ENCODE results near the gene SAP30BP. TPM values are rescaled to one million over a fixed set of nuclear protein-coding genes. Genes with fewer than 3 reads are reported as not detected.

SAP30BP gene
- total and polyA plus RNA-seq, 2 donors (not counting 3 experiments of a cell fraction or from before 2014, with no cell fraction given): 116 to 151 TPM

GRCh38 chr17:75627094-75627493 lies 40.0 kb upstream of the SAP30BP start:
- TF ChIP-seq POLR2A (IDR thresholded peaks at IDR 0.05; ENCODE audit: low read depth, low read length) (no peak), JUN (IDR thresholded peaks at IDR 0.05; ENCODE audit: borderline replicate concordance, insufficient read depth, insufficient read length, low read depth) (no peak), GATA2 (IDR thresholded peaks at IDR 0.05; ENCODE audit: insufficient read depth, insufficient read length, low read depth, low read length) (no peak), EZH2 (IDR thresholded peaks at IDR 0.05; ENCODE audit: borderline replicate concordance, low read depth, low read length, severe bottlenecking) (no peak)
- Histone ChIP-seq H3K9me1 (replicated peaks; ENCODE audit: control insufficient read depth, extremely low read depth, insufficient read depth, low read length) (no peaks in the 10 kb centered on the region), H3K27ac (ENCODE audit: insufficient read depth, low read depth, low read length) (no peak overlapping the region), H3K27me3 (ENCODE audit: control insufficient read depth in 2 of 2, insufficient read depth in 2 of 2, low read length in 2 of 2) (no peaks in the 10 kb centered on the region), H3K79me2 (ENCODE audit: control insufficient read depth, insufficient read depth, low read length) (no peaks in the 10 kb centered on the region), H2AFZ (ENCODE audit: low read depth, low read length) (no peak overlapping the region), H3K36me3 (ENCODE audit: control insufficient read depth in 2 of 2, extremely low read depth in 1 of 2, insufficient read depth in 2 of 2, low read length in 2 of 2) (no peaks in the 10 kb centered on the region), H3K4me3 (replicated peaks in 1 of 3; ENCODE audit: insufficient read depth in 1 of 3, low read depth in 1 of 3, low read length in 3 of 3) (no peak overlapping the region), H3K4me2 (ENCODE audit: insufficient read depth, low read length) (no peak overlapping the region), H4K20me1 (replicated peaks; ENCODE audit: control insufficient read depth, extremely low read depth, insufficient read depth, low read length) (no peaks in the 10 kb centered on the region), H3K4me1 (ENCODE audit: control insufficient read depth, extremely low read depth, insufficient read depth, low read length) (no peaks in the 10 kb centered on the region), H3K9ac (replicated peaks; ENCODE audit: extremely low read depth, insufficient read depth, low read length) (no peak overlapping the region), H3K9me3 (replicated peaks; ENCODE audit: control insufficient read depth, insufficient read depth, low read length) (no peaks in the 10 kb centered on the region)
- ChIA-PET CTCF (interaction anchor here (3.4 to 16.3 kb wide), 2 partner anchors 120 to 126 kb away, joined by 18 to 625 read pairs; no protein-coding TSS in a partner anchor), POLR2A (interaction anchor here (0.6 kb wide), 1 partner anchor 14 kb away, joined by 3 read pairs; no protein-coding TSS in a partner anchor)
- intact Hi-C loops (cut with micrococcal nuclease) (no loop called here), dilution Hi-C loops (cut with MboI; ENCODE audit: extremely low pct_ligation_motif_present, low sequenced_read_pairs) (no loop called here)
- DNase-seq (ENCODE audit: low read depth, low spot score): no peak
- TSS peak; percentile 18 for BruUV-seq (replicated peaks)
- no peak for FAIRE-seq

- Histone ChIP-seq H3K4me3 (replicated peaks in 1 of 3; ENCODE audit: insufficient read depth in 1 of 3, low read depth in 1 of 3, low read length in 3 of 3) (no peak overlapping the region), H3K9me3 (replicated peaks; ENCODE audit: control insufficient read depth, insufficient read depth, low read length) (no peaks in the 10 kb centered on the region), H3K27ac (ENCODE audit: insufficient read depth, low read depth, low read length) (no peak overlapping the region), H2AFZ (ENCODE audit: low read depth, low read length) (no peak overlapping the region), H3K9me1 (replicated peaks; ENCODE audit: control insufficient read depth, extremely low read depth, insufficient read depth, low read length) (no peaks in the 10 kb centered on the region), H3K79me2 (ENCODE audit: control insufficient read depth, insufficient read depth, low read length) (no peaks in the 10 kb centered on the region), H3K27me3 (ENCODE audit: control insufficient read depth in 2 of 2, insufficient read depth in 2 of 2, low read length in 2 of 2) (no peaks in the 10 kb centered on the region), H3K36me3 (ENCODE audit: control insufficient read depth in 2 of 2, extremely low read depth in 1 of 2, insufficient read depth in 2 of 2, low read length in 2 of 2) (no peaks in the 10 kb centered on the region), H3K4me2 (ENCODE audit: insufficient read depth, low read length) (no peak overlapping the region), H4K20me1 (replicated peaks; ENCODE audit: control insufficient read depth, extremely low read depth, insufficient read depth, low read length) (no peaks in the 10 kb centered on the region), H3K9ac (replicated peaks; ENCODE audit: extremely low read depth, insufficient read depth, low read length) (no peak overlapping the region), H3K4me1 (ENCODE audit: control insufficient read depth, extremely low read depth, insufficient read depth, low read length) (peaks cover 5% of the 10 kb centered on the region)
- dilution Hi-C loops (cut with MboI; ENCODE audit: extremely low pct_ligation_motif_present, low sequenced_read_pairs) (no loop called here), intact Hi-C loops (cut with micrococcal nuclease) (no loop called here)
- CTCF ChIA-PET: interaction anchor here (1.0 to 16.3 kb wide), 6 partner anchors 9 to 125 kb away, joined by 3 to 625 read pairs (median 12); no protein-coding TSS in a partner anchor
- DNase-seq (ENCODE audit: low read depth, low spot score): no peak
- no peak for FAIRE-seq
- BruUV-seq (replicated peaks): no TSS peak
- POLR2A ChIA-PET: no interaction called here
- no peak for TF ChIP-seq JUN (IDR thresholded peaks at IDR 0.05; ENCODE audit: borderline replicate concordance, insufficient read depth, insufficient read length, low read depth)
- TF ChIP-seq CTCF (IDR thresholded peaks at IDR 0.05; ENCODE audit: extremely low read depth in 1 of 2, insufficient read depth in 1 of 2, low read depth in 1 of 2, low read length in 2 of 2): no peak
- TF ChIP-seq MAX (IDR thresholded peaks at IDR 0.05; ENCODE audit: insufficient read depth, insufficient read length): no peak
- no peak for TF ChIP-seq POLR2AphosphoS5 (IDR thresholded peaks at IDR 0.05; ENCODE audit: insufficient read depth, low read depth, low read length)
- TF ChIP-seq GATA2 (IDR thresholded peaks at IDR 0.05; ENCODE audit: insufficient read depth, insufficient read length, low read depth, low read length): no peak
- TF ChIP-seq POLR2A (IDR thresholded peaks at IDR 0.05; ENCODE audit: low read depth, low read length): no peak
- TF ChIP-seq MYC (IDR thresholded peaks at IDR 0.05; ENCODE audit: low read depth, low read length): no peak
- no peak for TF ChIP-seq EZH2 (IDR thresholded peaks at IDR 0.05; ENCODE audit: borderline replicate concordance, low read depth, low read length, severe bottlenecking)
Observed at GRCh38 chr17:75628425-75628824, 38.7 kb upstream of the SAP30BP start.

Data from endothelial cell of umbilical vein (primary cell).